DND-41 (cell line): ENCODE results near the gene MMD.

ENCODE experiments used
- ATAC-seq: fragments of 200-7000 bp; cut with Tn5 transposase; 3 replicates; pipeline ENCODE4 v1.9.1; 2021; ENCODE audit warnings: low read depth; ENCODE audit not compliant: insufficient read depth
- DNase-seq: peaks from one replicate; pipeline ENCODE4 v3.0.0-alpha.2; 2020
- H2AFZ ChIP-seq: 2 replicates; pipeline ENCODE4 v1.6.0; 2012; ENCODE audit warnings: low read depth, low read length
- H3K27ac ChIP-seq: 2 replicates; pipeline ENCODE4 v1.5.1; 2012; ENCODE audit warnings: low read length, inconsistent platforms
- H3K27me3 ChIP-seq: fragments of 200-600 bp; sonication (generic); 2 replicates; pipeline ENCODE4 v1.6.0; 2012; ENCODE audit warnings: low read length, mild to moderate bottlenecking, inconsistent platforms; ENCODE audit not compliant: insufficient read depth, poor library complexity
- H3K36me3 ChIP-seq: 2 replicates; pipeline ENCODE4 v1.5.1; 2012; ENCODE audit warnings: low read length, inconsistent platforms; ENCODE audit not compliant: insufficient read depth
- H3K4me1 ChIP-seq: 2 replicates; pipeline ENCODE4 v1.5.1; 2012; ENCODE audit warnings: mild to moderate bottlenecking, low read length; ENCODE audit not compliant: insufficient read depth
- H3K4me2 ChIP-seq: 2 replicates; pipeline ENCODE4 v1.6.0; 2012; ENCODE audit warnings: mild to moderate bottlenecking, moderate library complexity, low read length, inconsistent platforms; ENCODE audit not compliant: insufficient read depth
- H3K4me3 ChIP-seq, 2 experiments: fragments of 200-600 bp in 1 of 2; shearing (Covaris generic) in 1 of 2; 2 replicates each; pipeline ENCODE4 v1.5.1; 2012 to 2016; ENCODE audit warnings: inconsistent platforms in 2 of 2, low read length in 2 of 2, mild to moderate bottlenecking in 2 of 2, low read depth in 1 of 2, moderate library complexity in 1 of 2
- H3K79me2 ChIP-seq: 2 replicates; pipeline ENCODE4 v1.6.0; 2012; ENCODE audit warnings: low read length, inconsistent platforms; ENCODE audit not compliant: insufficient read depth
- H3K9ac ChIP-seq: 2 replicates; pipeline ENCODE4 v1.6.0; 2012; ENCODE audit warnings: low read depth, mild to moderate bottlenecking, inconsistent platforms, low read length, moderate library complexity
- H3K9me3 ChIP-seq: 2 replicates; pipeline ENCODE4 v1.5.1; 2012; ENCODE audit warnings: low read length, moderate library complexity, mild to moderate bottlenecking, inconsistent platforms; ENCODE audit not compliant: insufficient read depth, severe bottlenecking
- H4K20me1 ChIP-seq: 2 replicates; pipeline ENCODE4 v1.6.0; 2012; ENCODE audit warnings: low read length; ENCODE audit not compliant: insufficient read depth
- CTCF ChIP-seq: IDR thresholded peaks from 2 replicates; pipeline ENCODE4 v1.5.1; 2012; ENCODE audit warnings: borderline replicate concordance, low read length, moderate library complexity, mild to moderate bottlenecking; ENCODE audit not compliant: poor library complexity, severe bottlenecking; ENCODE audit errors: extremely low read depth
- EZH2 ChIP-seq: IDR thresholded peaks from 3 replicates; pipeline ENCODE4 v1.6.1; 2012; ENCODE audit warnings: borderline replicate concordance, low read depth, mild to moderate bottlenecking, moderate library complexity, low read length, inconsistent platforms; ENCODE audit not compliant: severe bottlenecking

Gene MMD

GRCh38 chr17:55416000-55416399, 5.6 kb downstream of the MMD start:
- peaks cover 45% of the 10 kb centered on the region for H3K36me3 ChIP-seq
- no peak overlapping the region for H3K27ac ChIP-seq
- no peak overlapping the region for H3K9ac ChIP-seq
- H3K27me3 ChIP-seq = no peaks in the 10 kb centered on the region
- ATAC-seq (no peak), DNase-seq (no peak)
- peaks cover 64% of the 10 kb centered on the region for H3K79me2 ChIP-seq
- H3K4me3 ChIP-seq = no peak overlapping the region
- TF ChIP-seq CTCF (no peak), EZH2 (no peak)
- no peak overlapping the region for H3K4me2 ChIP-seq
- H2AFZ ChIP-seq = no peak overlapping the region
- H4K20me1 ChIP-seq = peaks cover 21% of the 10 kb centered on the region
- H3K4me1 ChIP-seq = peaks cover 24% of the 10 kb centered on the region
- H3K9me3 ChIP-seq = no peaks in the 10 kb centered on the region

GRCh38 chr17:55414983-55415382, 6.7 kb downstream of the MMD start:
- H3K79me2 ChIP-seq = peaks cover 54% of the 10 kb centered on the region
- H3K36me3 ChIP-seq = peaks cover 55% of the 10 kb centered on the region
- DNase-seq = no peak
- H3K4me3 ChIP-seq = no peak overlapping the region
- no peaks in the 10 kb centered on the region for H3K9me3 ChIP-seq
- TF ChIP-seq CTCF = no peak
- TF ChIP-seq EZH2 = no peak
- H3K9ac ChIP-seq = no peak overlapping the region
- H3K4me1 ChIP-seq = peaks cover 18% of the 10 kb centered on the region
- H3K4me2 ChIP-seq = no peak overlapping the region
- no peaks in the 10 kb centered on the region for H3K27me3 ChIP-seq
- H2AFZ ChIP-seq = no peak overlapping the region
- no peak overlapping the region for H3K27ac ChIP-seq
- peaks cover 21% of the 10 kb centered on the region for H4K20me1 ChIP-seq
- ATAC-seq = no peak

GRCh38 chr17:55413825-55414489, 7.7 kb downstream of the MMD start:
- peaks cover 44% of the 10 kb centered on the region for H3K79me2 ChIP-seq
- H3K4me2 ChIP-seq = no peak overlapping the region
- no peak overlapping the region for H3K27ac ChIP-seq
- H3K4me1 ChIP-seq = peaks cover 8% of the 10 kb centered on the region; the same call in 1 of the 2 replicates
- peaks cover 60% of the 10 kb centered on the region for H3K36me3 ChIP-seq
- ATAC-seq = no peak
- H4K20me1 ChIP-seq = peaks cover 19% of the 10 kb centered on the region
- H2AFZ ChIP-seq = no peak overlapping the region
- TF ChIP-seq EZH2 (no peak), CTCF (no peak)
- no peak overlapping the region for H3K9ac ChIP-seq
- H3K9me3 ChIP-seq = no peaks in the 10 kb centered on the region
- DNase-seq = no peak
- H3K27me3 ChIP-seq = no peaks in the 10 kb centered on the region
- no peak overlapping the region for H3K4me3 ChIP-seq
